H4 (cell line): ENCODE data around the gene EDEM2. TPM values are rescaled to one million over a fixed set of nuclear protein-coding genes. Genes with fewer than 3 reads are reported as not detected.
A peak's percentile ranks its signal among the peaks of the same experiment; 100 is the strongest.
"Not testable (repeated sequence)": the region's sequence is repeated elsewhere in the genome, so short reads cannot be mapped to it uniquely, and the experiment has no call there.

Source experiments
- DNase-seq: peaks from one replicate; pipeline ENCODE4 v3.0.0-alpha.2; 2015; ENCODE audit warnings: low spot score
- total RNA-seq: library from RNA; depleted of rRNA; stranded (reverse); fragments of >200 nt; shearing (Covaris generic); gene quantifications from 2 replicates; pipeline ENCODE4 v1.2.3, GENCODE V29; 2014

Gene EDEM2
- total RNA-seq, 1 experiment from 2014 or later: 38.7 TPM

GRCh38 chr20:35168701-35169409 lies 21.7 kb upstream of the EDEM2 start:
- not testable (repeated sequence) for DNase-seq

- DNase-seq: no peak
Measured at GRCh38 chr20:35167787-35168186, 20.7 kb upstream of the EDEM2 start.

DNA sequence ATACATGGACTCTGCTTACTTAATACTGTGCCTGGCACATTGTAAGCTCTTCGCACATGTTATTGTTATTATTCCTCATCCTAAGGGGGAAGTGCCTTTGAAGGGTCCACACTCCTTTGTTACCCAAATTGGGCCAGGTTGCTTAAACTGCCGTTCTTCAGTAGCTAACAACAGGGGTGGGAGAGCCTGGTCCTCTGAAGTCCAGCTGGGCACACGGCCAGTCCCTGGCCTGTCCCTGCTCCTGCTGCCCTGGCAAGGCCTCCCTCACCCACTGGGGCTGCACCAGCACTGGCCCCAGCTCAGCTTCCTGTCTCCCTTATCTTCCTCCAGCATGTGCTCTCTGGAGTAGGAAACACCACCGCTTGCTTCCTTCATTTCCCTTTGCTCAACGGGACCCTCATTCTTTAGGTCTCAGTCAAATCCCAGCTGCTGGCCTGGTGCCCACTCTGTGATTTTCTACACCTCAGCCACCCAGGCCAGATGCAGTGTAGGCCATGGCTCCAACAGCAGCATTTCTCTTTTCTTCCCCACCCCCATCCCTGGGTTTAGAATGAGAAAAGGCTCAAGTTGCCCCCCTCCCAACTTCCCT lies 19.2 kb upstream of the EDEM2 start:
- DNase-seq: no peak

DNA sequence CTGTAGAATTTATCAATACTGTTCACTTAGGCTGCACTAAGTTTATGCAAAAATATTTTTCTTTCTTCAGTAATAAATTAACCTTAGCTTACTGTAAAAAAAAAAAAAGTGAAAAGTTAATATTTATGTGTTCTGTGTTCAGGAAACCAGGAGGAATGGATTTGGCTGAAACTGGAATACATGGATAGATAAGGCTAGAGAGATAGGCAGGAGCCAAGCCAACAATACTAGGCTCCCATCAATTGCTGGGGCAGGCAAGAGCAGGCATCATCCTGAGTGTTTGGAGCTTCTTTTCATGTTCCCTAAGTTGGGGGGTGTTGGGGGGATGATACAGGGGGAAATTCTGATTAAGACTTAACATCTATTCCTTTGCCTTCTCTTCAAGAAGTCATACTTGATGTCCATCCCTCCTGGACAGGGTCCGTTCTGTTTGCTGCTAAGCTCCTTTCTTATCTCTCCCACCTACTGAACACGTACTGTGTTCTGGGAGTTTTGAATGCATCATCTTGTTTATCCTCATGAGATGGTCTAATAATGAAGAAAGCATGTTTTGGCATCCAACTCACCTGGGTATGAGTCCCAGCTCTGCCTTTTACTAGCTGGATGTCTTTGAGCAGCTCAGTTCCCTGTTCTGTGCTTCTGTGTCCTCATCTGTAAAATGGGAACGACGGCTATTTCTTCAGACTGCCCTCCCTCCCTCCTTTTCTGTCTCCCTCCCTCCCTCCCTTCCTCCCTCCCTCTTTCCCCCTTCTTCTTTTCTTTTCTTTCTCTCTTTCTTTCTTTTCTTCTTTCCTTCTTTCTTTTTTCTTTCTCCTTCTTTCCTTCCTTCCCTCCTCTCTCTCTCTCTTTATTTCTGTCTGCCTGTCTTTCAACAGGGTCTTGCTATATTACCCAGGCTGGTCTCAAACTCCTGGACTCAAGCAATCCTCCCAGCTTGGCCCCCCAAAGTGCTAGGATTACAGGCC lies 18.4 kb upstream of the EDEM2 start:
- no peak for DNase-seq

- DNase-seq: not testable (repeated sequence)
Measured at GRCh38 chr20:35164531-35164930, 17.4 kb upstream of the EDEM2 start.

DNA sequence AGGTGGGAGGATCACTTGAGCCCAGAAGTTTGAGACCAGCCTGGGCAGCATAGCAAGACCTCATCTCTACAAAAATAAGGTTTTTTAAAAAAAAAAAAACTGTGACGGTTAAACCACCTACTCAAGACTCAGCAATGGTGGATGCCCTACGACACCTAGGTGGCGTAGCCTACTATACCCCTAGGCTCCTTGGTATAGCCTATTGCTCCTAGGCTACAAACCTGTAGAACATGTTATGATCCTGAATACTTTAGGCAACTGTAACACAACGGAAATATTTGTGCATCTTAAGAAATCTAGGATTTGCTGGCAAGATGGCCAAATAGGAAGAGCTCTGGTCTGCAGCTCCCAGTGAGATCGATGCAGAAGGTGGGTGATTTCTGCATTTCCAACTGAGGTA lies 13.2 kb upstream of the EDEM2 start:
- DNase-seq: not testable (repeated sequence)

DNA sequence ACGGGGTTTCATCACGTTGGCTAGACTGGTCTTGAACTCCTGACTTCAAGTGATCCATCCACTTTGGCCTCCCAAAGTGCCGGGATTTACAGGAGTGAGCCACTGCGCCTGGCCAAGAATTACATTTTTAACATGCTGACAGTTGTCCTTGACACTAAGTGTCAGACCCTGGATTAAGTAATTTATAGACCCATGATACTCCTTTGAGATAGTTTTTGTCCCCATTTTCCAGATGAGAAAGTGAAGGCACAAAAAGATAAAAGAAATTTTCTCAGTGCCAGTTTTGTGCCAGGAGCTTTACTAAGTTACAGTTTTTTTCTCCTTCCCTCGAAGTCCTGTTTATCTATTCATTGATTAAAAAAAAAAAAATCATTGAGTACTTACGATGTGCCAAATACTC lies 9.8 kb upstream of the EDEM2 start:
- DNase-seq: no peak

DNA sequence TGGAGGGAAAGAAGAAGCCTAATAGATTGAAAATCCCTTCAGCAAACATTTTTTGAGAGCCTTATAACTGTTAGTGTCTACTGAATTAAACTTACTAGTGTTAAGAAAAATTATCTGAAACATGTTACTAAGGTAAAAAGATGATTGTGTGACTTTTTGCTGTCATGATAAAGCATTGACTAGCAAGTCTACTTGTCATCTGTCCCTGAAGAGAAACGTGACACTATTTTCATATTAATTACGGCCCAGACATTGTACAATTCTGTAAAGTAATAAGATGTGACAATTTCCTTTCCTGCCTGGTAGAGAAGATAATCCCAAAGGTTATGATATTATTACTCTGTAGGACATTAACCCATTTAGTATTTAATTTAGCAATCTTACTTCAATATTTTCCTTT lies 8.8 kb upstream of the EDEM2 start:
- no peak for DNase-seq

DNA sequence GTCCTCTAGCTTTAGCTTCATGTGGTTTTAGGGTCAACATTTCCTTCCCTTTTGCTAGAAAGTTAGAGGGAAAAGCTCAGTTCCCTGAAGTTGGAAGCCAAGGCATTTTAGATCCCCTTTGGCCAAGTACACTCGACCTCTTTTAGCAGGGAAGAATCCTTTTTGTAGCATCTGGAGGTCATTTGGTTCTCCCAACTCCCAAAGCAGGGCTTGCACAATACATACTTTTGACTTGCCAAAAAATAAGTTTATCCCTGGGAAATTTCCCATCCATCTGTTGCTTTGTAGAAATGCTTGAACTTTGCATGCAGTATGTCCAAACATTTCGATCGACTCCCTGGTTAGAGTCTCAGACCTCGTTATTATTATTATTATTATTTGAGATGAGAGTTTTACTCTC lies 4.6 kb upstream of the EDEM2 start:
- no peak for DNase-seq

- DNase-seq: no peak
Measured at GRCh38 chr20:35150846-35151579, 3.9 kb upstream of the EDEM2 start.

GRCh38 chr20:35147575-35148071 lies 487 bp upstream of the EDEM2 start:
- not testable (repeated sequence) for DNase-seq

GRCh38 chr20:35146299-35146919 lies 727 bp downstream of the EDEM2 start:
- DNase-seq: no peak

DNA sequence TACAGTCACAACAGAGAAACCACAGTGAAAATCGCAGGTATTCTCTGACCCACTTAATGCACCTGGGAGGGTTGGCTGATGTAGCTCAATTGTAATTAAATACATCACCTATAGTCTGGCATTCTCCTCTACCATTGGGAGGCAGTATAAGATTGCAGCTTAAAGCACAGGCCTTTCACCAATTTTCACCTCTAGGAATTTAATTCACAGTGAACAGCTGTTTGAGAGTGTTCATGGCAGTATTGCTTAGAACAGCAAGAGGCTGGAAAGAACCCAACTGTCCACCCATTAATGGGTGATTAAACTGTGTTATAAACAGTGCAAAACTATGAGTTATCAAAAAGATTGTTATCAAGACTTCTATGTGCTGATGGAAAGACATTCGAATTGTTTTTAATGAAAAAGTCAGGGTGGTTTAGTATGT lies 2.0 kb downstream of the EDEM2 start:
- peak; percentile 59 for DNase-seq

DNA sequence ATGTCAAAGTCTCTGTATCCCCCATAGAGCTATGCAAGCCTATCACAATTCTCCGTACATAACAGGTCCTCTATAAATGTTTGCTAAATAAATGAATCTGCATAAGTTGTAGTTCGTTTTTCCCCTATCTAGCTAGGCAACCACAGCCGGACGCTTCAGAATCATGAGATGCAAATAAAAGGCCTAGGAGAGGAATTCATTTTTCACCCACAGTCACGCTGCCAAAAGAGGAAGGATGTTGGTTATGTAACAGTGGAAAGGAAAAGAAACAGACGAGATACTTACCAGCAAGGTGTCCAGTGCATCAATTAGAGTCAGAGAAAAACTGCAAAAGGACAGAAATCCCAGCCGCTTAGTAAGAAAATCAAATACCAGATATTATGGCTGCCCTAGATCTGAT lies 2.4 kb downstream of the EDEM2 start:
- DNase-seq: no peak

DNA sequence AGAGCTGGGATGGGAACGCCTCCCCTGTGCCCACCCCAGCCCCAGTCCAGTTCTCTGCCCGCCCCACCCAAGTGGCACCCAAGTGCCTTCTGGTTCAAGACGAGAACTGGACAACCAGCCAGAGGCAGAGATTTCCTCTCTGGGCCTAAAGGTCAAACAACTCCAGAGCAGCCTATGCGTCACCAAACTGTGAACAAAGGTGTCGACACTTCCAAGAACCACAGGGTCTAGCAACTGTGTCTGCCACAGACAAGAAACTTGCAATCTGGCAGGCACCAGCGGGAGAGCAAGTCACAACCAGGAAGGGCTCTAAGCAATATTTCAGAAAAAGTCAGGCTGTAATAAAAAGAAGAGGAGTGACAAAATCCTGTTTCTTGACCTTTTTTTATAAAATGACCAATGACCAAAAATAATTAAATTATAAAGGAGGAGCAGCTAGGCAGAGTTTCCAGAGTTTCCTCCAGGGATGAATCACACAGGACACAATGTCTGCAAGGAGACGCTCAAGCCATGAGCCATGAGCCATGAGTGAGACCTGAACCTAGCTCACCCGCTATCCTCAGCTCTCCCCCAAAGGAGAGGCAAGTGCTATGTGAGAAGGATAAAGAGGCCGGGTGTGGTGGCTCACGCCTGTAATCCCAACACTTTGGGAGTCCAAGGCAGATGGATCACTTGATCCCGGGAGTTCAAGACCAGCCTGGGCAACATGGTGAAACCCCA lies 11.1 kb downstream of the EDEM2 start:
- DNase-seq: no peak

DNA sequence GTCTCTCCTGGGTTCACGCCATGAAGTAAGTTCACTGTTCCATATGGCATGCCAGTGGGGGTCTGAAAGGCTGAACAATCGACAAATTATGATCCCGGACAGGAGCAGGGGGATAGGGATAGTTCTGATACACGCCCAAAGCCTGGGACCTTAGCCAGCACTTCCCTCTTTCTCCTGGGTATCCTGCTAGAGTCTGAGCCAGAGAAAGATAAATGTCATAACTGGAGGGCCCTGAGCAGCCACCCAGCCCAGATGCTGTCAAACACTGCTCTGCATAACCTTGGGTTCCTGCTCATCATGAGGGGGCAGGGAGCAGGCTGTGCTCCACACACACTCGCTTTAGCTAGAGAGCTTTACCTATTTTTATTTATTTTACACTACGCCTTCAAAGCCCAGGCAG lies 12.3 kb downstream of the EDEM2 start:
- DNase-seq: no peak

DNA sequence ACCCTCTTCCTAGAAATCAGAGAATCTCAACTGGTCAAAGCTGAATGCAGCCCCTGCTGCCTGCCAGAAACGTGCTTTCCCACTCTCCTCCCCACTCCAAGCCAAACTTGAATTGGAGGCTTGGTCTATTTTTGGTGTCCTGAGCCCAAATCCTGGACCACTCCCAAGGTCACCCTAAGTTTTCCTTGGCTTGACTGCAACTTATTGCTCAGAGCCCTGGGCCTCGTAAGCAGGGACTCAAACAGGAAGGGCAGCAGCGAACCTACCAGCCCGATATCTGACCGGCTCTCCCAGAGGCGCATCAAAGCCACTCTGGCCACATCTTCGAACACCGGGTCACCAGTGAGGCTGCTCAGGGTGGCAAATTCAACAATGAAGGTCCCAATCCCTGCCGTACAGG lies 12.7 kb downstream of the EDEM2 start:
- no peak for DNase-seq

DNA sequence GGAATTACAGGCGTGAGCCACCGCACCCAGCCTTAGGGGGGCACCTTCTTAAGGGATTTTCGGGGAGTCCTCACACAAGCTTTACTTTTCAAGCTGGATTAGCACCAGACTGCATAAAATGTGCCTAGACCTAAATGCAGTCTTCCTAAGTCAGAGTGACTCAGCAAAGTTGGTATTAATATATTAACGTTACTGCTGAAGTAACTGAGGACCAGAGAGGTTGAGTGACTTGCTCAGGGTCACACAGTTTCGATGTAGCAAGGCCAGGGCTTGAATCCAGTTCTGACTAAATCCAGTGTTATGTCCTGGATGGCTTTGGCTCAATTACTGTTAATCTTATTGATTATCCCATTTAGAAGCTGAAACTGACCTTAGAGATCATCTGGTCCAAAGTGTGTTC lies 13.4 kb downstream of the EDEM2 start:
- DNase-seq: no peak

GRCh38 chr20:35133031-35133430 lies 14.1 kb downstream of the EDEM2 start:
- DNase-seq: no peak

DNA sequence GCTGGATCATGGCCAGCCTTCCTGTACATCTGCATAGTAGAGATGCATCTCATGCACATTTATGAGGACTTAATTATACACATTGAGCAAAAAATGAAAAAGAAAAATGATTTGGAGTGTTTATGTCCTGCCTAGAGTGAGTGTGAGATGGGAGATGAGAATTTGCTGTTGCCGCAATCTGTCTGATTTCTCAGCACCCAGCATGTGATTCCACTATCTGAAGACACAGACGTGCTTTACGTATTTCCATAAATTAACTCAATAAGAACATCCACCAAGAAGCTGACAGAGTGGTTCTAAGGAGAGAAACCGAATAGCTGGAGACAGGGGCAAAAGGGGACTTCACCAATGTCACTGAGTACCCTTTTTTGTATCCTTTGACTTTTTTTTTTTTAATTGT lies 15.2 kb downstream of the EDEM2 start:
- DNase-seq: no peak

DNA sequence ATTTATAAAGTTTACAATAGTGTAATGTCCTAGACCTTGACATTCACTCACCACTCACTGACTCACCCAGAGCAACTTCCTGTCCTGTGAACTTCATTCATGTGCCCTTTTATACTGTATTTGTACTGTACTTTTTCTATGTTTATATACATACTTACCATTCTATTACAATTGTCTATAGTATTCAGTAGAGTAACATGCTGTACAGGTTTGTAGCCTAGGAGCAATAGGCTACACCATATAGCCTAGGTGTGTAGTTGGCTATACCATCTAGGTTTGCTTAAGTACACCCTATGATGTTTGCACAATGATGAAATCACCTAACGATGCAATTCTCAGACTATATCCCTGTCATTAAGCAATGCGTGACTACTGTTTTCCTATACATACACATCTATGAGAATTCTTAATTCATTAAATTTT lies 17.5 kb downstream of the EDEM2 start:
- no peak for DNase-seq
